Activated T-helper 1 cell treated with anti-CD3 and anti-CD28 coated beads, Interleukin-2, amount 50 U/mL, for 16 hours (primary cell): Measurements from ENCODE around the gene GAB1.

Source experiments
- DNase-seq, 2 donors: peaks; one replicate each; pipeline ENCODE4 v3.0.0-alpha.2; 2020; ENCODE audit warnings: low read depth in 1 of 2, low spot score in 1 of 2

Gene GAB1

DNA sequence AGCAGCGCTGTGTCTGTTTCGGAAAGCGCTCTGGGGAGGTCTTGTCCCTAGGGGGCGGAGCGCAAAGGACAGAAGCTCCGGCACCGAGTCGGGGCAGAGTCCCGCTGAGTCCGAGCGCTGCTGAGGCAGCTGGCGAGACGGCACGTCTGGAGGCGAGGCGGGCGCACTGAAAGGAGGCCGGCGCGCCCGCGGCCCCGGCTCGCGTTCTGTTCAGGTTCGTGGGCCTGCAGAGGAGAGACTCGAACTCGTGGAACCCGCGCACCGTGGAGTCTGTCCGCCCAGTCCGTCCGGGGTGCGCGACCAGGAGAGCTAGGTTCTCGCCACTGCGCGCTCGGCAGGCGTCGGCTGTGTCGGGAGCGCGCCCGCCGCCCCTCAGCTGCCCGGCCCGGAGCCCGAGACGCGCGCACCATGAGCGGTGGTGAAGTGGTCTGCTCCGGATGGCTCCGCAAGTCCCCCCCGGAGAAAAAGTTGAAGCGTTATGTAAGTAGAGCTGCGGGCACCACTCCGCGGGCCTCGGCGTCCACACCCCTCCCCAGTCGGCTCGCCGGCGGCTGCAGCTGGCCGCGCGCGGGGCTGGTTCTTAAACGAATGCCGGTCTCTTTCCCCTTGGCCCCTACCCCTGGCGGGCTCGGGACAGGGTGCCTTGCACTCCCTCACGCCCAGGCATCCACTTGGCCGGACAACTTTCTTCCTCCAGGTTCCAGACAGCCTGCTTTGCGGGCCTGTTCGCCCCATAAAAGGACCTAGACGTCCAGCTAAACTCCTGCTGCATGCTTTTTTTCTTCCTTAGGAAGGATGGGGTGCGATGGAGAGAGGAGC, at the start of gene GAB1:
TSS of gene GAB1 (plus strand) at position 96 of the 819 bp plus-strand sequence. CDS start at position 409, 313 bp downstream.
- DNase-seq, result no peak

DNA sequence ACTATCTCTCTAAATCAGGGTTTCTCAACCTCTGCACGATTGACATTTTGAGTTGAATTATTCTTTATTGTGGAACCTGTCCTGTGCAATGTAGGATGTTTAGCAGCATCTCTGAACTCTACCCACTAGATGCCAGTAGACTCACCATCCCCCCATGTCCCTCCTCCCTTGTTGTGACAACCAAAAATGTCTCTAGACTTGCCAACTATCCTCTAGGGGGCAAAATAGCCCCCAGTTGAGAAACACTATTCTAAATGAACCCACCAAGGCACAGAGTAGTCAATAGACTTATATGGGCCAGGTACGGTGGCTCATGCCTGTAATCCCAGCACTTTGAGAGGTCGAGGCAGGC, 49.1 kb upstream of the GAB1 start:
- no peak for DNase-seq

DNA sequence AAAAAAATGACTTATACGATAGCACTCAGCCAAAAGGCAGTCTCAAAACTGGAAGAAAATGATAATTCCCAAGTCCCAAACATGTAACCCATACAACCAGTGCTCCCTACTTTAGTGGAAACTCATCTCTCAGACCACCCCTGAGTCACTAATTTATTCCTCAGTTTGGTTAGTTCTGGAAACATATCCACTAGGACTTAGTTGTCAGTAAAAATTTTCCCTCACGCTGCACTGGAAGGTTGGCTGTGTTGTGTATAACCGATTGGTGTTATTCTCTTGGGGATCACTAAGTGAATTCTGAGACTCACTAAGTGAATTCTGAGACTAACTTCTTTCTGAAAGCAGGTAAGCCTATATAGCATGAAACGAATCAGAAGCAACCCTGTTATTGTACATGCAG, 48.5 kb upstream of the GAB1 start:
- no peak for DNase-seq

DNA sequence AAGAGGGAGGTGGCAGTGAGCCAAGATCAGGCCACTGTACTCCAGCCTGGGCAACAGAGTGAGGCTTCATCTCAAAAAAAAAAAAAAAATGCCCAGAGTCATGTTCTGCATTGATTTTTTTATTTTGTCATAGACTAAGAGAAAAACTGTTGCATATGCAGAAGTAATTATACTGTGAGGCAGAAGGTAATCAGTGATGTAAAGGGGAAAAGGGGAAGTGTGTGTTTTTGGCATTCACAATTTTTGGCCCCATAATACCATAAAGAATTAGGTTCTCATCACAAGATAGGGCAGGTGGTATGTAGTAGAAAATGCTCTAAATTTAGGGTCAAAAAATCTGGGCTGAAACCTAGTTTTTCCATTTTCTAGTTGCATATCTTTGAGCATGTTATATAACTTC, 47.3 kb upstream of the GAB1 start:
- no peak for DNase-seq

DNA sequence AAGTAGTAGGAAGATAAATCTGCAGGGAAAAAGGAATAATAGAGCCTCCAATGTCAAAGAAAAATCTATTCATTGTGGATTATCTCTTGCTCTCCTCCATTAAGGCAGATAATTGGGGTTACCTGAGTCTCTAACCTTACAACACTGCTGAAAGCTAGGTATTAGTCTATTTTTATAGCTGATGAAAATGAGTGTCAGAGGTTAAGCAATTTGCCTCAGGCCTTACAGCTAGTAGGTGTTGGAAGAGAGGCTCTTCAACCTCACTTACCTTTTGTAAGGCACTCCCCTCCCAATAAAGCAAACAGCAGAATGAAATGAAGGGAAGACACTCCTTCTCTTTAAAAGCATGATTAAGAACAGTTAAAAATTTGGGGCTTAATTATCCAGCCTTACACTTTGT, 45.4 kb upstream of the GAB1 start:
- no peak for DNase-seq

DNA sequence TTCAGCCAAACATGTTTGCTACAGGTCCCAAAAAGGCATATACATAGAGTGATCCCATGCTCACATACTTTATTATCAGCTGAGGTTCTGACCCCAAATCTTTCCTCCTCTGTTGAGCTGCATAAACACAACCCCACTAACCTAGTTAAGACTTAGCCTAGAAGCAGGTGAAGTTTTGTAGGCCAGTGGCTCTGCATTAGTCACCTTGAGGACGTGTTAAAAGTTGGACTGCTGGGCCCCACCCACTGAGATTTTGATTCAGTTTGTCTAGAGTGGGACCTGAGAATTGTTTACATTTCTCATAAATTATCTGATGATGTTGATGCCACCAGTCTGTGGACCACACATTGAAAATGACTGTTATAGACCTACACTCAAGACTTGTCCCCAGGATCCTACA, 43.8 kb upstream of the GAB1 start:
- no peak for DNase-seq

DNA sequence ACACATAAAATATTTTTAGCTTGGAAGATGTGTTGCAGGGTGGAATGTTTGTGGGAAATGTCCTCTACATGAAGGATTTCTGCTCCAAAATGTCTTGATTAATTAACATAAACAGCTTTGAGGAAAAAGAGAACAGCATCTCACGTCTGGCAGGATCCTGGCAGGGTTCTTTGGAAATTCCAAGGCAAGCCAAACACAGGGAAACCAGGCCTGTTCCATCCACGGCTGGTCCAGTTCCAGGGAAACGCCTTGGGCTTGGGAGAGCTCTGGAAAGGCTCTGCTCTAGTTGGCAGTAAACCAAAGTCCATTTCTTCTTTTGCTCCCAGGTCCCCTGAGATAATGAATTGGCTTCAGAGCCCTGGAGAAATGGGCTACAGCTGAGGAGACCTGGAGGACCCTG, 42.4 kb upstream of the GAB1 start:
- DNase-seq, result no peak

DNA sequence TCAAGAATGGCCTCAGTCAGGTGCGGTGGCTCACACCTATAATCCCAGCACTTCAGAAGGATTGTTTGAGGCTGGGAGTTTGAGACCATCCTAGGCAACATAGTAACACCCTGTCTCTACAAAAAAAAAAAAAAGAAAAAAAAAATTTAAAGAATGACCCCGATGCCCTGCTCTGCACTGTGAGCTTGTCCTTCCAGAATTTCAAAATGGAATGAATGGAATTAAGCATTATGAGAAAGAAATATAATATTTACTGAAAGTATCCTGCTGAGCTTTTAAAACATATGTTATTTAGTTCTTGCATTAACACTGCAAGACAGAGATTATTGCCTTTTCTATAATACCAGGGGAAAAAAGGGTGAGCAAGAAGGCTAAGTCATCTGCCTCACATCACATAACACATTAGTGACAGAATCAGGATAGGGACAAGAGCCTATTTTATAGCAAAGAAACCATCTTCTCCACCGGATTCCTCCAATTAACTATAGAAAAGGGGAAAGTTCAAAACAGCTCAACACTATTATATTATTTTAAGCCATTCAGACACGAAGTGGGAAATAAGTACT, 41.9 kb upstream of the GAB1 start:
- DNase-seq, result no peak

DNA sequence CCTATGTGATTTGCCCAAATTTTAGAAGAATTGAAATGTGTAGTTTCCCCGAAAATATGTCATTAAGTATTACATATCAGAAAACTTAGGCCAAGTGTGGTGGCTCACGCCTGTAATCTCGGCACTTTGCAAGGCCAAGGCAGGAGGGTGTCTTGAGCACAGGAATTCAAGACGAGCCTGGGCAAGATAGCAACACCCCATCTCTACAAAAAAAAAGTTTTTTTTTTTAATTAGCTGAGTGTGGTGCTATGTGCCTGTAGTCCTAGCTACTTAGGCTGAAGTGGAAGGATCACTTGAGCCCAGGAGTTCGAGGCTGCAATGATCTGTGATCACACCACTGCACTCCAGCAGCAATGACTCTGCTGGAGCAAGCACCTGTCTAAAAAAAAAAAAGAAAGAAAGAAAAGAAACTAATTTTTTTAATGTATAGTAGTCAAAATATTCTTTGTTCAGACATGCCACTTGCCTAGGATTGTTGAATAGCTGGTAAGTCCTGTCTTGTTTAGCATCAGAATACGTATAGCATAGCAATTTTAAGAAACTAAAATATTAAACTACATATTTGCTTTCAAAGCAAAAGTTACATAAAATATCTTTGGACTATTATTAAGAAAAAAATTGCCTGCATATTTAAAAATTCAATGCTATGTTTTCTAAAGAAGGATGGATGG, 40.1 kb upstream of the GAB1 start:
- no peak for DNase-seq

DNA sequence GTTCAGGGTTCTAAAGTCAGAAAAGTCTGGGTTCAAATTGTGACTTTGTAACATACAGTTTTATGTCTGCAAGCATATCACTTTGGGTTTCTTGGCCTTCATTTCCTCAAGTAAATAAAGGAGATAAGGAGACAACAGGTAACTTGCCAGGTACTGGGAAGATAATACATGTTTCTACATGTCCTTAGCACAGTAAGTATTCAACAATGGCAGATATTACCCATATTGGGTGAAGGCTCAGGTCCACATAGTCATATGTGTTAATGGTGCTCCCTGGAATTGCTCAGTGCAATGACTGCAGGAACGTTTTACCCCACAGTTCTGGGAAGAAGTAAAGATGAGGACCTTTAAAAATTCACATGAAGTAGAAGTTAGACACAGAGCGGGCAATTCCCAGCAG, 35.8 kb upstream of the GAB1 start:
- no peak for DNase-seq

DNA sequence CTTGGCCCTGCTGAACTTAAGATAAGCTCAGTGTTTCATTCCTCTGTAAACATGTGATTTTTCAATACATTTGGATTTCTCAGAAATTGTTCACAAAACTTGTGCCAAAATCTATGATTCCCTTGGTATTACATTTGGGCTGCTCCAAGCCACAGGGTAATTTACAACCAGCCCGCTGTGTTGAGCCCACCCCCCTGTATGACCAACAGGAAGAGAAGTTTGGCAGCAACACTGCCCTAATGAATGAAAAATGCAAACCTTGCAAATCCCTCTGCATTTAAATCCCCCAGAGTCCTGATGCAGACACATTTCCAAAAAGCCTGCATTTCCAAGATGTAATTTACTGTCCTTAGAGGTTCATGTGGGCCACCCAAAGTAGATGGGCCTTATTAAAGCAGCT, 34.1 kb upstream of the GAB1 start:
- DNase-seq, result no peak

DNA sequence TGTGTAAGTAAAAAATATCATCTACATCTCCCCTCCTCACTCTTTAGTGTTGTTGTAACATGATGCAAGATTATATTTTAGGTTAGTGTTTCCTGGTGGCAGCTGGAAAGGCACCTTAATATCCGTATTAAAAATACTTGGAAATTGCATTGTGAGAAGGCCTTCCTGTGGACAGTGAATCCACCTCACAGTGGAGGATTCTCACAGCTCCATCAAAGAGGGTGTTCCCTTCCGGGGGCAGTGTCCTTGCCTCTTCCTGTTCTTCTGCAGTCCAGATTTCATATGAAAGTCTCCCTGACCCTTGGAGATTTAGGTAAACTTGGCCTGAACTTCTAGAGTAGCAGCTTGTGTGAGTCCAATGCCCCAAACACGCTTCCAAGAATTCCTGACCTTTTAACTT, 29.9 kb upstream of the GAB1 start:
- no peak for DNase-seq

DNA sequence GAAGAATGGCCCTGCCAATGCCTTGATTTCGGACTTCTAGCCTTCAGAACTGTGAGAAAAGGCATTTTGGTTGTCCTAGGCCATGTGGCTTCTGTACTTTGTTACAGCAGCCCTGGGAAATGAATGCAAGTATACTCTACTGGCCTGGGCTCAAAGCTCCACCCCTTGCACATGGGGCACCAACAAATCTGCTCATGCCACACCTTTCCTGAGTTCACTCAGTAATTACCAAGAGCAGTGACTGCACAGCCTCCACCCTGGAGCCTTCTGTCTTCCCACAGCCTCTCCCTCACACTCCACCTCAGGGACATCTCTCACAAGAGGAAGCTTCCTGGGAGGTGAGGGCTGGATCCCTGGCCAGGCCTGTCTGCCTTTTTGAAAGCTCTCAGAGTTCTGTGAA, 29.1 kb upstream of the GAB1 start:
- DNase-seq, result no peak

DNA sequence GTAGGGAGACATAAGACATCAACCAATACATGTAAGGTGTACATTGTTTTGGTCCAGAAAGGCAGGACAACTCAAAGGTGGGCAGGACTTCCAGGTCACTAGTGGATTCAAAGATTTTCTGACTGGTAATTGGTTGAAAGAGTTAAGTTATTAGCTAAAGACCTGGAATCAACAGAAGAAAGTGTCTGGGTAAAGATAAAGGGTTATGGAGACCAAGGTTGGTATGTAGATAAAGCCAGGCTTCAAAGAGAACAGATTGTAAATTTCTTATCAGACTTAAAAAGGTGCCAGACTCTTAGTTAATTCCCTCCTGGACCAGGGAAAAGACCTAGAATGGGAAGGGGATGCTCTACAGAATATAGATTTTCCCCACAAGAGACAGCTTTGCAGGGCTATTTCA, 28.3 kb upstream of the GAB1 start:
- DNase-seq, result no peak

DNA sequence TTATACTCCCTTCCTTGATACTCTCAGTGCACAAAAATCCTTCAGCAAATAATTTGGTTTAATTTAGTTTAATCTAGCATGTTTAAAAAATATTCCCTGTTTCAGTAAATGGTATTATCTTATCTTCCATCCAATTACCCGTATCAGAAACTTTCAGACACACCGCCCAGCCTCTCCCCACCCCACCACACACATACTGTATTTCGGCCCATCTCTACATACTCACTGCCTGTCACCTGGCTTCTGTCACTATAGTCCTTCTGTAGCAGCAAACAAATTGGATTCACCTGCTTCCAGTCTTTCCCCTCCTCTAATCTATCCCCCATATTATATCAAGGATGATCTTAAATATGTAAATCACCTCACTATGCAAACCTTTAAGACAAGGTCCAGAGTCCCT, 24.8 kb upstream of the GAB1 start:
- DNase-seq, result no peak

DNA sequence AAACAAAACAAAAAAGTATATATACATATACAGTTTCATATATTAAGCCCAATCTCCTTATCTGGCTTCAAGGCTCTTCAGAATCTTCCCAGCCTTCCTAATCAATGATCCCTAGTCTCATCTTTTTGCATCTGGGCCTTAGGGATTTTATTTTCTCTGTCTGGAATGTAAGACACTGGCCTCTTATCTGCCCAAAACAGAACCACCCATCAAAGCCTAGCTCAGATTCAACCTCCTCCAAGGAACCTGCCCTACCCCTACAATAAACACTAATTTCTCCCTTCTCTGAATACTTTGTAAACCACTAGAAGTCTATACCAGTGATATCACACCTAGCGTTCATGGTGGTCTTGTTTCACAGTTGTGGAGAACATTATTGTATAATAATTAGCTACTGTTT, 23.2 kb upstream of the GAB1 start:
- no peak for DNase-seq

DNA sequence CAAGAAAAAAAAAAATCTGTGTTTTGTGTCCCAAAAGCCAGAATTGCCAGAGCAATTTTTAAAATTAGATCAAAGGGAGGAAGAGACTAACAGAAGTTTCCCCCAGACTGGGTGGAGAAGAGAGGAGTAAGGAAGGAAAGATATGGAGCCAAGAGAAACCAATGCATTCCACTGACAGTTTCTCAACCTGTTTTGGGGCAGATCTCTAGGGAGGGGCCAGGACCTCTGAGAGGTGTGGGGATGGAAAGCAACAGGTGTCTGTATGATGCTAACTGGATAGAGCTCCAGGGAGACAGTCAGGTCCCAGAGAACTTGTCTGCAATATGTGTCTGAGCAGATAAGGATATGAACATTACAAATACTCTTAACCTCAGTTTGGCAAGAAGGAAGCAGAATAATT, 22.7 kb upstream of the GAB1 start:
- DNase-seq, result no peak

DNA sequence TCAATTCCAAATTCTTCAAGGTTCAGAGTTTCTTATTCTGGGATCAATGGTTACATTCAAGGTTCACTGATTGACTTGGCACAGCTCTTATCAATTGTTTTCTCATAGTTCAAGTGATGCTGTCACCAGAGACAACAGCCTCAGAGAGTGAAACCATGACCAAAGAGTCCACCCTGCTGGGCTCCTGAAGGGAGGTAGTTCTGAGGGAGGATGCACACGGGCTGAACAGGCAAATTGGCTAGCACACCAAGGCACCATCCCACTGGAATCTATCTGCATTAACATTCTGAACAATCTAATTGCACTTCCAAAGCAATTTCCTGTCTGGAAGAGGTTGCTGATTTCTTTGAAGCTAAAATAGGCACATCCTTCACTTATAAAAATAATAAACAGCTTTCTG, 16.6 kb upstream of the GAB1 start:
- no peak for DNase-seq

DNA sequence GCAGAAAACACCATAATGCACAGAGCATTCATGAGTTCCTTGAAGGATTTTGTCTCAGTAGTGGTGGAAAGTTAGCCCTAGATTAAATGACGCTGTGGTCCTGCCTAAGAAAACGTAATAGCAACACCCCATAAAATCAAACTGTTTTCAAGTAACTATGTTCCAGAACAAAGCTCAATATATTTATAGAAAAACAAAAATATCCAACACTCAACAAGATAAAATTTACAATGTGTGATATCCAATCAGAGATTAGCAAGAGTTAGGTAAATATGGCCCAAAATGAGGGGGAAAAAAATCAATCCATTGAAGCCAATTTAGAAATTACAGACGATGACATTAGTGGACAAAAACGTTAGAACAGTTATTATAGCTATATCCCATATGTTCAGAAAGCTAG, 9.9 kb upstream of the GAB1 start:
- DNase-seq, result no peak

DNA sequence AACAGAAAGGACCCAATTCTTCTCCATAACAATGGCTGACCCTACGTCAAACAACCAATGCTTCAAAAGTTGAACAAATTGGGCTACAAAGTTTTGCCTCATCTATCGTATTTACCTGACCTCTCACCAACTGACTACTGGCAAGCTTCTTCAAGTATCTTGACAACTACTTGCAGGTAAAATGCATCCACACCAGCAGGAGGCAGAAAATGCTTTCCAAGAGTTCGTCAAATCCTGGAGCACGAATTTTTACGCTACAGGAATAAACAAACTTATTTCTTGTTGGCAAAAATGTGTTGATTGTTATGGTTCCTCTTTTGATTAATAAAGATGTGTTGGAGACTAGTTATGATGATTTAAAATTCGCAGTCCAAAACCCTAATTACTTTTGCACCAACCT, 6.7 kb upstream of the GAB1 start:
- no peak for DNase-seq

DNA sequence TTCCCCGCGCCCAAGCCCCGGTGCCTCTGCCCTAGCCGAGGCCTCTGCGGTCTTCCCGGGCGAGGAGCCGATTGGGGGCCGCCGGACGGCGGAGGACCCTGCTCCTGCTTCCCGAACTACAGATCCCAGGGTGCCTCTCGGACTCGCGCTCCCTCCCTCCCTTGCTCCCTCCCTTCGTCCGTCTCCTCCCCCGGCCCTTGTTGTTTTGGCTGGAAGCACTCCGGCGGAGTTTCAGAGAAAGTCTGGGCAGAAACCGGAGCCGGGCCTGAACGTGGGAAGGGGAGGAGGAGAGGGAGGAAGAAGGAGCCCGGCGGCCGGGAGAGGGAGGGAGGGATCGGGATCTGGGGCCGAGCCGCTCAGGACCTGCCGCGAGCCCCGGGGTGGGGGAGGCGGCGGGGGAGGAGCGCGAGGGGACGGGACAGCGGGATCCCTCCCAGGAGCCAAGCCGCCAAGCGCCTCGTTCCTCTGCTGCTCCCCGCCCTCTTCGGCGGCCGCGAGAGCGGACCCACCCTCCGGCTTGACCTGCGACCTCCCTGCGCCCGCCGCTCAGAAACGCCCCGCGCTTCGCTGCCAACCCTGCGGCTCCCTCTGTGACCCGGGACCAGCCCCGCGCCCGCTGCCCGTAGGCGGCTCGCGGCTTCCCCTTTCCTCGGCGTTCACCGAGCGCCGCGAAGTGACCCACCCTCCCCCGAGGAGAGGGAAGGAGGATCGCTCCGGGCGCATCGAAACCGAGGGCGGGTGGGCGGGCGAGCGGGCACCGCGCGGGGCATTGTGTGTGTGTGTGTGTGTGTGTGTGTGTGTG, 496 bp upstream of the GAB1 start:
- DNase-seq, result no peak
